Endothelial cell of umbilical vein (primary cell): ENCODE results near the gene TNFAIP8. TPM values are rescaled to one million over a fixed set of nuclear protein-coding genes. Genes with fewer than 3 reads are reported as not detected.

Experiments used
- BruUV-seq: library from RNA; stranded (reverse); fragments of 400-500 nt; replicated peaks from 2 replicates; lab custom pipeline; 2021; lab: Mats Ljungman, UMichigan
- CTCF ChIA-PET: fragments of 300-600, 350-600 bp; sonication (Branson Sonifier 250); formaldehyde crosslinking; loops from one replicate; lab custom pipeline; 2021; ENCODE audit warnings: antibody characterized with exemption, inconsistent platforms; lab: Charles Lee
- POLR2A ChIA-PET: fragments of 300-600, 350-600 bp; sonication (Branson Sonifier 250); formaldehyde crosslinking; loops from one replicate; lab custom pipeline; 2021; ENCODE audit warnings: antibody characterized with exemption, inconsistent platforms; lab: Charles Lee
- DNase-seq: peaks from one replicate; pipeline ENCODE4 v3.0.0-alpha.2; 2011; ENCODE audit warnings: low read depth, low spot score
- FAIRE-seq: peaks from 2 replicates; lab custom pipeline; 2011; peaks lifted over from hg19 to GRCh38; lab: Jason Lieb, UNC
- H2AFZ ChIP-seq: 2 replicates; pipeline ENCODE4 v1.6.0; 2012; ENCODE audit warnings: low read depth, low read length, control low read depth, inconsistent platforms
- H3K27ac ChIP-seq: 2 replicates; pipeline ENCODE4 v1.5.1; 2011; ENCODE audit warnings: low read depth, mild to moderate bottlenecking, control low read depth, low read length, moderate library complexity; ENCODE audit not compliant: insufficient read depth
- H3K27me3 ChIP-seq, 2 experiments: 2 replicates each; pipeline versions ENCODE4 v1.6.0 to v1.6.1; 2011; ENCODE audit warnings: low read length in 2 of 2, mixed read lengths in 1 of 2; ENCODE audit not compliant: control insufficient read depth in 2 of 2, insufficient read depth in 2 of 2
- H3K36me3 ChIP-seq, 2 experiments: 2 replicates in 1 of 2; 3 replicates in 1 of 2; pipeline ENCODE4 v1.5.1; 2011; ENCODE audit warnings: low read length in 2 of 2, mild to moderate bottlenecking in 1 of 2, moderate library complexity in 1 of 2; ENCODE audit not compliant: control insufficient read depth in 2 of 2, insufficient read depth in 2 of 2; ENCODE audit errors: extremely low read depth in 1 of 2
- H3K4me1 ChIP-seq: 3 replicates; pipeline ENCODE4 v1.5.1; 2011; ENCODE audit warnings: mild to moderate bottlenecking, low read length; ENCODE audit not compliant: control insufficient read depth, insufficient read depth; ENCODE audit errors: extremely low read depth
- H3K4me2 ChIP-seq: 2 replicates; pipeline ENCODE4 v1.6.1; 2011; ENCODE audit warnings: low read length, control low read depth, mixed read lengths; ENCODE audit not compliant: insufficient read depth
- H3K4me3 ChIP-seq, 3 experiments: fragments of 200-600 bp in 1 of 3; sonication (generic), shearing (Covaris generic) in 1 of 3; replicated peaks in 1 of 3; 2 replicates each; pipeline ENCODE4 v1.5.1; 2011 to 2016; ENCODE audit warnings: control low read depth in 3 of 3, low read length in 3 of 3, mild to moderate bottlenecking in 2 of 3, inconsistent platforms in 1 of 3, low read depth in 1 of 3, moderate library complexity in 1 of 3; ENCODE audit not compliant: insufficient read depth in 1 of 3
- H3K79me2 ChIP-seq: 2 replicates; pipeline ENCODE4 v1.6.0; 2012; ENCODE audit warnings: low read length, inconsistent platforms; ENCODE audit not compliant: control insufficient read depth, insufficient read depth
- H3K9ac ChIP-seq: replicated peaks from 2 replicates; pipeline ENCODE3; 2011; ENCODE audit warnings: low read length, control low read depth; ENCODE audit not compliant: insufficient read depth; ENCODE audit errors: extremely low read depth
- H3K9me1 ChIP-seq: replicated peaks from 3 replicates; pipeline ENCODE4 v1.6.0; 2011; ENCODE audit warnings: mild to moderate bottlenecking, low read length; ENCODE audit not compliant: control insufficient read depth, insufficient read depth; ENCODE audit errors: extremely low read depth
- H3K9me3 ChIP-seq: replicated peaks from 2 replicates; pipeline ENCODE4 v1.5.1; 2012; ENCODE audit warnings: low read length, inconsistent platforms; ENCODE audit not compliant: control insufficient read depth, insufficient read depth
- H4K20me1 ChIP-seq: replicated peaks from 2 replicates; pipeline ENCODE3; 2011; ENCODE audit warnings: mild to moderate bottlenecking, low read length; ENCODE audit not compliant: control insufficient read depth, insufficient read depth; ENCODE audit errors: extremely low read depth
- CTCF ChIP-seq, 2 donors: IDR thresholded peaks; 1 replicate in 1 of 2; 2 replicates in 1 of 2; pipeline ENCODE4 v1.5.1; 2011; ENCODE audit warnings: low read length in 2 of 2, mild to moderate bottlenecking in 2 of 2, moderate library complexity in 2 of 2, control low read depth in 1 of 2, inconsistent platforms in 1 of 2, low read depth in 1 of 2; ENCODE audit not compliant: insufficient read depth in 1 of 2; ENCODE audit errors: extremely low read depth in 1 of 2
- EZH2 ChIP-seq: IDR thresholded peaks from 2 replicates; pipeline ENCODE4 v1.6.1; 2012; ENCODE audit warnings: borderline replicate concordance, low read depth, mild to moderate bottlenecking, moderate library complexity, low read length, inconsistent platforms; ENCODE audit not compliant: severe bottlenecking
- JUN ChIP-seq: IDR thresholded peaks from 2 replicates; pipeline ENCODE4 v1.6.1; 2011; ENCODE audit warnings: borderline replicate concordance, low read depth; ENCODE audit not compliant: insufficient read length, insufficient read depth
- MAX ChIP-seq: IDR thresholded peaks from 2 replicates; pipeline ENCODE4 v1.6.1; 2011; ENCODE audit not compliant: insufficient read depth, insufficient read length
- MYC ChIP-seq: IDR thresholded peaks from one replicate; pipeline ENCODE4 v1.6.1; 2011; ENCODE audit warnings: mild to moderate bottlenecking, low read depth, low read length
- POLR2AphosphoS5 ChIP-seq: IDR thresholded peaks from 2 replicates; pipeline ENCODE4 v1.6.1; 2012; ENCODE audit warnings: low read depth, mild to moderate bottlenecking, control low read depth, low read length, moderate library complexity; ENCODE audit not compliant: insufficient read depth
- dilution Hi-C: fragments of 300-500 bp; cut with MboI; formaldehyde crosslinking; loops from one replicate; pipeline ENCODE4 v1.15.0; 2019; ENCODE audit warnings: low sequenced_read_pairs; ENCODE audit not compliant: extremely low pct_ligation_motif_present
- intact Hi-C: fragments of 100-400 bp; cut with micrococcal nuclease; formaldehyde crosslinking; loops from one replicate; pipeline ENCODE4 v1.10.0; 2022
- polyA plus RNA-seq, 4 experiments: library from polyadenylated mRNA; depleted of rRNA in 3 of 4; stranded (reverse) in 3 of 4; unstranded in 1 of 4; fragments of >200 nt; gene quantifications; 2 replicates each; pipeline versions ENCODE4 v1.2.1 to v1.2.3, GENCODE V29; 2011 to 2012; ENCODE audit warnings: missing spikeins in 1 of 4
- total RNA-seq: library from RNA; stranded (reverse); gene quantifications from 2 replicates; pipeline ENCODE4 v1.2.3, GENCODE V29; 2021

TNFAIP8 gene
- total and polyA plus RNA-seq, 2 donors (not counting 3 experiments of a cell fraction or from before 2014, with no cell fraction given) = 4.7 to 7.4 TPM

- POLR2A ChIA-PET = no interaction called here
- Histone ChIP-seq H3K9me1 (no peaks in the 10 kb centered on the region), H3K79me2 (no peaks in the 10 kb centered on the region)
Measured at GRCh38 chr5:119378075-119378700, 22.4 kb downstream of the TNFAIP8 start.

More at GRCh38 chr5:119378075-119378700, 22.4 kb downstream of the TNFAIP8 start:
- CTCF ChIA-PET = interaction anchor here (1.4 kb wide), 1 partner anchor 15 kb away, joined by 3 read pairs; no protein-coding TSS in a partner anchor
- Histone ChIP-seq H3K4me1 (no peaks in the 10 kb centered on the region), H2AFZ (no peak overlapping the region), H3K9me3 (no peaks in the 10 kb centered on the region), H3K27ac (no peak overlapping the region), H3K27me3 (no peaks in the 10 kb centered on the region), H4K20me1 (no peaks in the 10 kb centered on the region), H3K36me3 (no peaks in the 10 kb centered on the region), H3K4me3 (no peak overlapping the region), H3K4me2 (no peak overlapping the region), H3K9ac (no peak overlapping the region)
- dilution Hi-C loops = no loop called here
- BruUV-seq = no TSS peak
- no peak for FAIRE-seq
- DNase-seq = no peak
- intact Hi-C loops = no loop called here
- TF ChIP-seq JUN = no peak
- TF ChIP-seq POLR2AphosphoS5 = no peak
- TF ChIP-seq MYC = no peak
- TF ChIP-seq EZH2 = no peak
- no peak for TF ChIP-seq CTCF (IDR thresholded peaks at IDR 0.05; ENCODE audit: extremely low read depth in 1 of 2, insufficient read depth in 1 of 2, low read depth in 1 of 2, low read length in 2 of 2)
- no peak for TF ChIP-seq MAX
